Peyer's patch (tissue), 4 donors: ENCODE measurements around the gene FKRP.

Experiments used
- CTCF ChIP-seq, 6 experiments: fragments of 450-650 bp in 4 of 6; fragments of 200-600 bp in 2 of 6; sonication (generic) in 1 of 6; IDR thresholded peaks; one replicate each; pipeline ENCODE4 v1.5.1; 2017 to 2019; ENCODE audit warnings: antibody characterized with exemption in 6 of 6, mild to moderate bottlenecking in 3 of 6, moderate library complexity in 1 of 6
- POLR2A ChIP-seq, 2 donors: fragments of 450-650 bp; IDR thresholded peaks; one replicate each; pipeline ENCODE4 v1.5.1; 2017; ENCODE audit warnings: antibody characterized with exemption in 2 of 2, mild to moderate bottlenecking in 2 of 2, moderate library complexity in 2 of 2

GRCh38 chr19:46722421-46723022 is 23.3 kb upstream of the FKRP start:
- no peak for TF ChIP-seq CTCF (IDR thresholded peaks at IDR 0.05)
- TF ChIP-seq POLR2A (IDR thresholded peaks at IDR 0.05), result no peak
